Keratinocyte (primary cell): ENCODE data around the gene OR13C2. TPM values are rescaled to one million over a fixed set of nuclear protein-coding genes. Genes with fewer than 3 reads are reported as not detected.

ENCODE experiments used
- DNase-seq: peaks from one replicate; pipeline ENCODE4 v3.0.0-alpha.2; 2011; ENCODE audit warnings: low read depth, missing footprints, low spot score
- FAIRE-seq: peaks from 2 replicates; lab custom pipeline; 2011; peaks lifted over from hg19 to GRCh38; lab: Jason Lieb, UNC
- H2AFZ ChIP-seq: 2 replicates; pipeline ENCODE4 v1.6.0; 2012; ENCODE audit warnings: low read length, control low read depth, inconsistent platforms; ENCODE audit not compliant: control insufficient read depth
- H3K27ac ChIP-seq: 2 replicates; pipeline ENCODE4 v1.5.1; 2011; ENCODE audit warnings: low read length; ENCODE audit not compliant: control insufficient read depth, insufficient read depth
- H3K27me3 ChIP-seq: 3 replicates; pipeline ENCODE4 v1.6.0; 2011; ENCODE audit warnings: low read length; ENCODE audit not compliant: control insufficient read depth, insufficient read depth; ENCODE audit errors: extremely low read depth
- H3K36me3 ChIP-seq, 2 experiments: 2 replicates in 1 of 2; 3 replicates in 1 of 2; pipeline ENCODE4 v1.5.1; 2011; ENCODE audit warnings: low read length in 2 of 2, mild to moderate bottlenecking in 1 of 2; ENCODE audit not compliant: control insufficient read depth in 2 of 2, insufficient read depth in 2 of 2; ENCODE audit errors: extremely low read depth in 1 of 2
- H3K4me1 ChIP-seq: 3 replicates; pipeline ENCODE4 v1.5.1; 2011; ENCODE audit warnings: low read length; ENCODE audit not compliant: control insufficient read depth, insufficient read depth; ENCODE audit errors: extremely low read depth
- H3K4me2 ChIP-seq: 3 replicates; pipeline ENCODE4 v1.6.0; 2011; ENCODE audit warnings: low read depth, low read length; ENCODE audit not compliant: control insufficient read depth, insufficient read depth; ENCODE audit errors: extremely low read depth
- H3K4me3 ChIP-seq, 3 experiments: fragments of 200-600 bp in 1 of 3; sonication (generic) in 1 of 3; 2 replicates in 2 of 3; 3 replicates in 1 of 3; pipeline ENCODE4 v1.5.1; 2011 to 2016; ENCODE audit warnings: low read length in 3 of 3, mild to moderate bottlenecking in 3 of 3, control low read depth in 2 of 3, inconsistent platforms in 1 of 3, low read depth in 1 of 3, mixed read lengths in 1 of 3, mixed run types in 1 of 3, moderate library complexity in 1 of 3; ENCODE audit not compliant: control insufficient read depth in 2 of 3, insufficient read depth in 2 of 3; ENCODE audit errors: extremely low read depth in 1 of 3
- H3K79me2 ChIP-seq: 2 replicates; pipeline ENCODE4 v1.6.0; 2012; ENCODE audit warnings: low read length; ENCODE audit not compliant: control insufficient read depth, insufficient read depth
- H3K9ac ChIP-seq: 3 replicates; pipeline ENCODE4 v1.6.0; 2011; ENCODE audit warnings: low read length; ENCODE audit not compliant: control insufficient read depth, insufficient read depth; ENCODE audit errors: extremely low read depth
- H3K9me1 ChIP-seq: 3 replicates; pipeline ENCODE4 v1.6.0; 2011; ENCODE audit warnings: low read length; ENCODE audit not compliant: control insufficient read depth, insufficient read depth; ENCODE audit errors: extremely low read depth
- H3K9me3 ChIP-seq: 2 replicates; pipeline ENCODE4 v1.5.1; 2012; ENCODE audit warnings: low read depth, low read length; ENCODE audit not compliant: control insufficient read depth
- H4K20me1 ChIP-seq: 3 replicates; pipeline ENCODE4 v1.6.0; 2011; ENCODE audit warnings: low read length; ENCODE audit not compliant: control insufficient read depth, insufficient read depth; ENCODE audit errors: extremely low read depth
- CTCF ChIP-seq, 3 experiments: IDR thresholded peaks in 1 of 3; conservative IDR thresholded peaks in 1 of 3; optimal IDR thresholded peaks in 1 of 3; 2 replicates in 2 of 3; 3 replicates in 1 of 3; pipeline versions ENCODE3 to v1.5.1; 2011; ENCODE audit warnings: low read length in 3 of 3, mild to moderate bottlenecking in 3 of 3, moderate library complexity in 2 of 3, control low read depth in 1 of 3, inconsistent platforms in 1 of 3; ENCODE audit not compliant: insufficient read depth in 2 of 3; ENCODE audit errors: extremely low read depth in 1 of 3
- EZH2 ChIP-seq: IDR thresholded peaks from one replicate; pipeline ENCODE4 v1.6.1; 2012; ENCODE audit warnings: inconsistent platforms, mild to moderate bottlenecking, low read length, moderate library complexity
- dilution Hi-C: fragments of 300-500 bp; cut with MboI; formaldehyde crosslinking; loops from one replicate; pipeline ENCODE4 v1.7.0; 2020; ENCODE audit warnings: low sequenced_read_pairs; ENCODE audit not compliant: extremely low pct_ligation_motif_present
- polyA plus RNA-seq, 5 experiments: library from polyadenylated mRNA; depleted of rRNA in 3 of 5; stranded (reverse) in 3 of 5; stranded (forward) in 1 of 5; unstranded in 1 of 5; fragments of >200 nt; gene quantifications; 1 replicate in 1 of 5; 2 replicates in 3 of 5; 3 replicates in 1 of 5; pipeline versions ENCODE4 v1.2.1 to v1.2.3, GENCODE V29; 2011 to 2012; ENCODE audit warnings: missing spikeins in 2 of 5, low read depth in 1 of 5, low replicate concordance in 1 of 5

The OR13C2 gene
- polyA plus RNA-seq, 1 donor (not counting 4 experiments of a cell fraction or from before 2014, with no cell fraction given): not detected

GRCh38 chr9:104580562-104580961, 24.9 kb downstream of the OR13C2 start:
- H3K4me1 ChIP-seq: no peaks in the 10 kb centered on the region
- DNase-seq: no peak
- no peak overlapping the region for H2AFZ ChIP-seq
- no peaks in the 10 kb centered on the region for H3K9me3 ChIP-seq
- no peaks in the 10 kb centered on the region for H3K27me3 ChIP-seq
- H3K36me3 ChIP-seq: no peaks in the 10 kb centered on the region
- no peak overlapping the region for H3K9ac ChIP-seq
- dilution Hi-C loops: no loop called here
- FAIRE-seq: no peak
- H3K9me1 ChIP-seq: no peaks in the 10 kb centered on the region
- TF ChIP-seq CTCF (optimal IDR thresholded peaks at IDR 0.05 in 1 of 3, IDR thresholded peaks at IDR 0.05 in 1 of 3, conservative IDR thresholded peaks at IDR 0.05 in 1 of 3; ENCODE audit: extremely low read depth in 1 of 3, insufficient read depth in 2 of 3, low read length in 3 of 3): no peak
- TF ChIP-seq EZH2: no peak
- no peak overlapping the region for H3K27ac ChIP-seq
- H3K4me2 ChIP-seq: no peak overlapping the region
- no peak overlapping the region for H3K4me3 ChIP-seq
- no peaks in the 10 kb centered on the region for H3K79me2 ChIP-seq
- no peaks in the 10 kb centered on the region for H4K20me1 ChIP-seq

GRCh38 chr9:104577263-104577662, 28.2 kb downstream of the OR13C2 start:
- DNase-seq (no peak), FAIRE-seq (no peak)
- no peak for TF ChIP-seq CTCF (optimal IDR thresholded peaks at IDR 0.05 in 1 of 3, IDR thresholded peaks at IDR 0.05 in 1 of 3, conservative IDR thresholded peaks at IDR 0.05 in 1 of 3; ENCODE audit: extremely low read depth in 1 of 3, insufficient read depth in 2 of 3, low read length in 3 of 3)
- TF ChIP-seq EZH2: no peak
- Histone ChIP-seq H4K20me1 (no peaks in the 10 kb centered on the region), H3K27ac (no peak overlapping the region), H3K27me3 (no peaks in the 10 kb centered on the region), H3K9me3 (no peaks in the 10 kb centered on the region), H3K9me1 (no peaks in the 10 kb centered on the region), H3K79me2 (no peaks in the 10 kb centered on the region), H3K4me1 (no peaks in the 10 kb centered on the region), H3K9ac (no peak overlapping the region), H2AFZ (no peak overlapping the region), H3K36me3 (no peaks in the 10 kb centered on the region), H3K4me2 (no peak overlapping the region), H3K4me3 (no peak overlapping the region)
- dilution Hi-C loops: no loop called here
